PC-9 (cell line): ENCODE results near the gene IL17RE.

Source experiments
- EZH2 ChIP-seq: fragments of 200-600 bp; sonication (generic); IDR thresholded peaks from 2 replicates; pipeline ENCODE4 v1.8.0; 2017; ENCODE audit warnings: antibody characterized with exemption, low read depth
- TF ChIP-seq, protein P1 (sequence below): fragments of 200-600 bp; sonication (generic); conservative IDR thresholded peaks from 2 replicates; pipeline ENCODE4 v1.6.1; 2017; ENCODE audit warnings: mixed run types, antibody characterized with exemption, mild to moderate bottlenecking, moderate library complexity

DNA sequence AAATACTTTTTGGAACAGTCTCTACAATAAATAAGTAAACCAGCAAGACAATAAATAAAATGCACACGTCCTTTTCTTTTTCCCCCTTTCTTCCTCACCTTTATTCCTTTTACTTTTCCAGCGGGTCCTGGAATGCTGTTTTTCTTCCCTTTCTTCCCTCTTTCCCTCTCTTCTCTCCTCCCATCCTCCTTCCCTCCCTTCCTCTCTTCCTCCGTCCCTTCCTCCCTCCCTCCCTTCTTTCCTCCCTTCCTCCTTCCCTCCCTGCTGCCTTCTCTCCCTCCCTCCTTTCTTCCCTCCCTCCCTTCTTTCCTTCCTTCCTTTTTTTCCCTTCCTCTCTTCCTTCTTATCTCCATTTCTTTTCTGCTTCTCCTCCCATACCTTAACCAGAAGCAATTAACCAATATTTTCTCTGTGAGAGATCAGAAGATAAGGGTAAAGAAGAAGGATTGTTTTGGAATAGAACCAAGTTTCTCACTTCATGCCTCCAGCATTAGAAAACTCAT lies 3.3 kb upstream of the IL17RE start:
- TF ChIP-seq EZH2 = no peak
- TF ChIP-seq, protein P1, sequence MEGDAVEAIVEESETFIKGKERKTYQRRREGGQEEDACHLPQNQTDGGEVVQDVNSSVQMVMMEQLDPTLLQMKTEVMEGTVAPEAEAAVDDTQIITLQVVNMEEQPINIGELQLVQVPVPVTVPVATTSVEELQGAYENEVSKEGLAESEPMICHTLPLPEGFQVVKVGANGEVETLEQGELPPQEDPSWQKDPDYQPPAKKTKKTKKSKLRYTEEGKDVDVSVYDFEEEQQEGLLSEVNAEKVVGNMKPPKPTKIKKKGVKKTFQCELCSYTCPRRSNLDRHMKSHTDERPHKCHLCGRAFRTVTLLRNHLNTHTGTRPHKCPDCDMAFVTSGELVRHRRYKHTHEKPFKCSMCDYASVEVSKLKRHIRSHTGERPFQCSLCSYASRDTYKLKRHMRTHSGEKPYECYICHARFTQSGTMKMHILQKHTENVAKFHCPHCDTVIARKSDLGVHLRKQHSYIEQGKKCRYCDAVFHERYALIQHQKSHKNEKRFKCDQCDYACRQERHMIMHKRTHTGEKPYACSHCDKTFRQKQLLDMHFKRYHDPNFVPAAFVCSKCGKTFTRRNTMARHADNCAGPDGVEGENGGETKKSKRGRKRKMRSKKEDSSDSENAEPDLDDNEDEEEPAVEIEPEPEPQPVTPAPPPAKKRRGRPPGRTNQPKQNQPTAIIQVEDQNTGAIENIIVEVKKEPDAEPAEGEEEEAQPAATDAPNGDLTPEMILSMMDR = no peak
